IMR-90 (cell line): ENCODE measurements around the gene ABHD5. TPM values are rescaled to one million over a fixed set of nuclear protein-coding genes. Genes with fewer than 3 reads are reported as not detected.

Experiments
- ATAC-seq: fragments of 200-7000 bp; cut with Tn5 transposase; 2 replicates; pipeline ENCODE4 v1.9.1; 2020; ENCODE audit warnings: low read depth, mild to moderate bottlenecking, moderate library complexity
- BruUV-seq: library from RNA; stranded (reverse); fragments of 400-500 nt; replicated peaks from 2 replicates; lab custom pipeline; 2021; lab: Mats Ljungman, UMichigan
- CTCF ChIA-PET: fragments of 300-600 bp; formaldehyde crosslinking; extraction: SDS; loops from one replicate; lab custom pipeline; 2021; ENCODE audit warnings: antibody characterized with exemption; lab: Yijun Ruan, JAX
- POLR2A ChIA-PET: fragments of 300-600 bp; sonication (Branson Sonifier 250); formaldehyde crosslinking; loops from one replicate; lab custom pipeline; 2022; ENCODE audit warnings: antibody characterized with exemption; ENCODE audit not compliant: unreplicated experiment; lab: Charles Lee
- DNase-seq: peaks from one replicate; pipeline ENCODE4 v3.0.0; 2013
- H2AFZ ChIP-seq: replicated peaks from 2 replicates; pipeline ENCODE3; 2013; ENCODE audit warnings: low read length, mild to moderate bottlenecking; ENCODE audit not compliant: poor library complexity
- H2AK5ac ChIP-seq: 2 replicates; pipeline ENCODE4 v1.6.1; 2013; ENCODE audit warnings: low read depth, low read length, inconsistent platforms
- H2AK9ac ChIP-seq: replicated peaks from 2 replicates; pipeline ENCODE3; 2013; ENCODE audit warnings: mild to moderate bottlenecking, low read depth, low read length, moderate library complexity; ENCODE audit not compliant: poor library complexity
- H2BK120ac ChIP-seq: 2 replicates; pipeline ENCODE4 v1.6.1; 2013; ENCODE audit warnings: low read depth, low read length, inconsistent platforms
- H2BK15ac ChIP-seq: 3 replicates; pipeline ENCODE4 v1.6.1; 2013; ENCODE audit warnings: low read depth, low read length, inconsistent platforms
- H2BK20ac ChIP-seq: 2 replicates; pipeline ENCODE4 v1.6.1; 2013; ENCODE audit warnings: low read depth, mild to moderate bottlenecking, inconsistent platforms, low read length, moderate library complexity
- H2BK5ac ChIP-seq: 2 replicates; pipeline ENCODE4 v1.6.1; 2013; ENCODE audit warnings: mild to moderate bottlenecking, low read depth, low read length, inconsistent platforms; ENCODE audit not compliant: poor library complexity, severe bottlenecking
- H3K14ac ChIP-seq: replicated peaks from 2 replicates; pipeline ENCODE4 v1.6.1; 2013; ENCODE audit warnings: low read depth, low read length, inconsistent platforms
- H3K18ac ChIP-seq: 2 replicates; pipeline ENCODE4 v1.6.1; 2013; ENCODE audit warnings: low read depth, low read length, control low read depth
- H3K23ac ChIP-seq: 2 replicates; pipeline ENCODE4 v1.6.1; 2013; ENCODE audit warnings: low read depth, low read length, inconsistent platforms
- H3K27ac ChIP-seq: 2 replicates; pipeline ENCODE4 v1.5.1; 2013; ENCODE audit warnings: mild to moderate bottlenecking, control low read depth, low read length; ENCODE audit not compliant: insufficient read depth
- H3K27me3 ChIP-seq: 2 replicates; pipeline ENCODE4 v1.6.1; 2013; ENCODE audit warnings: low read length; ENCODE audit not compliant: control insufficient read depth, insufficient read depth
- H3K36me3 ChIP-seq: 2 replicates; pipeline ENCODE4 v1.6.1; 2013; ENCODE audit warnings: low read length, mixed read lengths; ENCODE audit not compliant: control insufficient read depth, insufficient read depth
- H3K4ac ChIP-seq: 2 replicates; pipeline ENCODE4 v1.6.1; 2013; ENCODE audit warnings: low read depth, low read length, inconsistent platforms
- H3K4me1 ChIP-seq: 2 replicates; pipeline ENCODE4 v1.6.1; 2013; ENCODE audit warnings: low read length, mixed read lengths; ENCODE audit not compliant: control insufficient read depth, insufficient read depth
- H3K4me2 ChIP-seq: 2 replicates; pipeline ENCODE4 v1.6.1; 2013; ENCODE audit warnings: low read depth, mild to moderate bottlenecking, control low read depth, low read length, moderate library complexity
- H3K4me3 ChIP-seq: 2 replicates; pipeline ENCODE4 v1.5.1; 2013; ENCODE audit warnings: low read depth, mild to moderate bottlenecking, control low read depth, low read length, moderate library complexity; ENCODE audit not compliant: insufficient read depth
- H3K56ac ChIP-seq: 2 replicates; pipeline ENCODE4 v1.6.1; 2013; ENCODE audit warnings: low read length, inconsistent platforms; ENCODE audit not compliant: insufficient read depth; ENCODE audit errors: extremely low read depth
- H3K79me1 ChIP-seq, 2 experiments: 2 replicates each; pipeline ENCODE4 v1.6.1; 2013; ENCODE audit warnings: low read length in 2 of 2, inconsistent platforms in 1 of 2, low read depth in 1 of 2
- H3K9ac ChIP-seq: 2 replicates; pipeline ENCODE4 v1.6.1; 2013; ENCODE audit warnings: low read depth, low read length, control low read depth
- H3K9me1 ChIP-seq: 2 replicates; pipeline ENCODE4 v1.6.1; 2013; ENCODE audit warnings: low read length, inconsistent platforms; ENCODE audit not compliant: insufficient read depth
- H3K9me3 ChIP-seq: 2 replicates; pipeline ENCODE4 v1.6.1; 2013; ENCODE audit warnings: low read length; ENCODE audit not compliant: control insufficient read depth, insufficient read depth
- H4K20me1 ChIP-seq: 2 replicates; pipeline ENCODE4 v1.6.1; 2013; ENCODE audit warnings: low read length, inconsistent platforms; ENCODE audit not compliant: insufficient read depth
- H4K5ac ChIP-seq: 2 replicates; pipeline ENCODE4 v1.6.1; 2013; ENCODE audit warnings: mild to moderate bottlenecking, low read depth, low read length, control low read depth
- H4K8ac ChIP-seq, 2 experiments: 2 replicates each; pipeline ENCODE4 v1.6.1; 2013; ENCODE audit warnings: low read depth in 2 of 2, low read length in 2 of 2, control low read depth in 1 of 2, inconsistent platforms in 1 of 2
- H4K91ac ChIP-seq: 2 replicates; pipeline ENCODE4 v1.6.1; 2013; ENCODE audit warnings: low read depth, low read length, inconsistent platforms; ENCODE audit not compliant: insufficient read depth
- BHLHE40 ChIP-seq: fragments of 150-350 bp; IDR thresholded peaks from 2 replicates; pipeline ENCODE4 v1.6.1; 2016; ENCODE audit warnings: mild to moderate bottlenecking, low read depth, low read length
- CEBPB ChIP-seq: IDR thresholded peaks from 2 replicates; pipeline ENCODE4 v1.6.1; 2012; ENCODE audit warnings: low read depth, low read length, improper control_type of control experiment
- FOS ChIP-seq: fragments of 150-350 bp; IDR thresholded peaks from 2 replicates; pipeline ENCODE4 v1.6.1; 2016; ENCODE audit warnings: low read depth, low read length
- MAFK ChIP-seq: IDR thresholded peaks from 2 replicates; pipeline ENCODE4 v1.6.1; 2012; ENCODE audit warnings: low read depth, low read length, improper control_type of control experiment
- RAD21 ChIP-seq: IDR thresholded peaks from 2 replicates; pipeline ENCODE4 v1.6.1; 2012; ENCODE audit warnings: low read length, improper control_type of control experiment
- RCOR1 ChIP-seq: IDR thresholded peaks from 2 replicates; pipeline ENCODE4 v1.6.1; 2012; ENCODE audit warnings: mild to moderate bottlenecking, low read length, improper control_type of control experiment; ENCODE audit not compliant: insufficient replicate concordance
- dilution Hi-C: fragments of 300-500 bp; cut with HindIII; formaldehyde crosslinking; loops from one replicate; pipeline ENCODE4 v1.14.3; 2018; ENCODE audit warnings: low sequenced_read_pairs; ENCODE audit not compliant: unreplicated experiment
- in situ Hi-C: fragments of 300-500 bp; cut with MboI; formaldehyde crosslinking; loops from 3 replicates; pipeline ENCODE4 v1.14.3; 2019; ENCODE audit warnings: low sequenced_read_pairs, inconsistent platforms, mixed read lengths
- intact Hi-C: fragments of 100-400 bp; cut with micrococcal nuclease; formaldehyde crosslinking; loops from 2 replicates; pipeline ENCODE4 v1.10.0; 2022
- polyA plus RNA-seq, 3 experiments: library from polyadenylated mRNA; depleted of rRNA; stranded (reverse); fragments of >200 nt; gene quantifications; 2 replicates each; pipeline ENCODE4 v1.2.3, GENCODE V29; 2012; ENCODE audit warnings: low replicate concordance in 1 of 3
- total RNA-seq: library from RNA; depleted of rRNA; stranded (reverse); fragments of >200 nt; gene quantifications from 2 replicates; pipeline ENCODE4 v1.2.3, GENCODE V29; 2012

ABHD5 gene
- total and polyA plus RNA-seq, 2 of the 4 experiments (the other 2 are of a cell fraction) = 15.8 to 33.2 TPM

DNA sequence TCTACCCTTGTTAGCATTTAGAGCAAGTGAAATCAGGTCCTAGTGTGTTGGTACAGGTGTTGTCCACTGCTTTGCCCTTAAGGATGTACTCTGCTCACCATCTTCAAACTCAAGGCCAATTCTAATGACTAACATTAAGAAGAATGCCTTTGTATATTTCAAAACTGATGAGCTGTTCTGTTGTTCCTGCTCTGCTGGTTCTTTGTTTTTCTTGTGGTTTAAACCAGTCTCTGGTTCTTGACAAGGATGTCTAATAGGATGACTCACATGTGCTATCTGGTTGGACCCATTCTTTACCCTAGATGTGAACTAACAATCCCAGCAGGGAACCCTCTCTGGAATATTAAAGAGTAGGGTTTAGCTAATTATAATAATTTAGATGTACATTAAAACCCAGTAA is 17.3 kb downstream of the ABHD5 start:
- Histone ChIP-seq H2AFZ (no peak overlapping the region), H2AK5ac (no peak overlapping the region), H3K27me3 (no peaks in the 10 kb centered on the region), H3K79me1 (peaks cover 6 to 10% of the 10 kb centered on the region in 2 experiments; a peak in 1 of 4 replicates), H2BK20ac (peak overlapping the region; percentile 48), H3K9me3 (no peaks in the 10 kb centered on the region), H2AK9ac (no peak overlapping the region), H3K4me3 (no peak overlapping the region), H3K4me2 (peak overlapping the region; percentile 69; the same call in 1 of the 2 replicates), H4K20me1 (no peaks in the 10 kb centered on the region), H3K4ac (peak overlapping the region; percentile 18), H2BK15ac (no peak overlapping the region), H3K14ac (no peak overlapping the region), H3K56ac (no peak overlapping the region), H4K8ac (peak overlapping the region in 1 of 2 experiments; percentile 71; a peak in 2 of 4 replicates), H2BK120ac (peak overlapping the region; percentile 45), H3K18ac (peak overlapping the region; percentile 88), H2BK5ac (peak overlapping the region; percentile 82), H3K36me3 (peaks cover 27% of the 10 kb centered on the region), H3K4me1 (peaks cover 11% of the 10 kb centered on the region), H3K9ac (no peak overlapping the region), H3K23ac (no peak overlapping the region), H3K27ac (peak overlapping the region; percentile 79; the same call in 1 of the 2 replicates), H4K5ac (peak overlapping the region; percentile 76; the same call in 1 of the 2 replicates), H3K9me1 (no peaks in the 10 kb centered on the region), H4K91ac (peak overlapping the region; percentile 48; the same call in 1 of the 2 replicates)
- dilution Hi-C loops = no loop called here
- intact Hi-C loops = no loop called here
- CTCF ChIA-PET = interaction anchor here (0.6 to 3.2 kb wide), 3 partner anchors 11 to 26 kb away, joined by 3 to 8 read pairs (median 3); no protein-coding TSS in a partner anchor
- POLR2A ChIA-PET = no interaction called here
- ATAC-seq (peak; percentile 89), DNase-seq (peak; percentile 96)
- in situ Hi-C loops = no loop called here
- no TSS peak for BruUV-seq
- TF ChIP-seq RCOR1 = peak; percentile 93
- peak; percentile 96 for TF ChIP-seq FOS
- no peak; the same call in 1 of the 2 replicates for TF ChIP-seq RAD21
- peak; percentile 50; the same call in 1 of the 2 replicates for TF ChIP-seq CEBPB
- TF ChIP-seq BHLHE40 = peak; percentile 65
- TF ChIP-seq MAFK = peak; percentile 32; the same call in 1 of the 2 replicates
